Endodermal cell (in vitro differentiated cells): ENCODE results near the gene GAB2. TPM values are rescaled to one million over a fixed set of nuclear protein-coding genes. Genes with fewer than 3 reads are reported as not detected.

Experiments used
- DNase-seq: peaks from one replicate; pipeline ENCODE4 v3.0.0-alpha.2; 2017
- H3K27ac ChIP-seq: 2 replicates; pipeline ENCODE4 v1.5.1; 2013; ENCODE audit warnings: mild to moderate bottlenecking, low read depth, low read length, moderate library complexity
- H3K27me3 ChIP-seq: 2 replicates; pipeline ENCODE4 v1.6.1; 2013; ENCODE audit warnings: mild to moderate bottlenecking, low read length, moderate library complexity; ENCODE audit not compliant: insufficient read depth, control insufficient read depth, poor library complexity, severe bottlenecking
- H3K36me3 ChIP-seq: 2 replicates; pipeline ENCODE4 v1.7.0; 2013; ENCODE audit warnings: mild to moderate bottlenecking, low read length, moderate library complexity; ENCODE audit not compliant: control insufficient read depth, insufficient read depth
- H3K4me1 ChIP-seq: one replicate; pipeline ENCODE4 v1.7.0; 2013; ENCODE audit warnings: low read length; ENCODE audit not compliant: control insufficient read depth, insufficient read depth
- H3K4me3 ChIP-seq: 2 replicates; pipeline ENCODE4 v1.5.1; 2013; ENCODE audit warnings: mild to moderate bottlenecking, low read length, moderate library complexity
- H3K9ac ChIP-seq: 2 replicates; pipeline ENCODE4 v1.6.1; 2013; ENCODE audit warnings: mild to moderate bottlenecking, low read length, moderate library complexity; ENCODE audit not compliant: poor library complexity, severe bottlenecking; ENCODE audit errors: extremely low read depth
- H3K9me3 ChIP-seq: 2 replicates; pipeline ENCODE4 v1.6.1; 2013; ENCODE audit warnings: mild to moderate bottlenecking, low read length, moderate library complexity; ENCODE audit not compliant: control insufficient read depth
- H3K27ac Mint-ChIP-seq: 2 replicates; pipeline ENCODE4 v1.8.0; 2020; ENCODE audit warnings: mixed read lengths
- H3K27me3 Mint-ChIP-seq: 2 replicates; pipeline ENCODE4 v1.8.0; 2021; ENCODE audit warnings: mild to moderate bottlenecking, mixed read lengths; ENCODE audit not compliant: insufficient read depth
- H3K36me3 Mint-ChIP-seq: 2 replicates; pipeline ENCODE4 v1.8.0; 2020; ENCODE audit warnings: low read depth, mixed read lengths
- H3K4me1 Mint-ChIP-seq: 2 replicates; pipeline ENCODE4 v1.8.0; 2020; ENCODE audit warnings: mixed read lengths
- H3K4me3 Mint-ChIP-seq: 2 replicates; pipeline ENCODE4 v1.8.0; 2020; ENCODE audit warnings: mild to moderate bottlenecking, moderate library complexity, mixed read lengths
- H3K9me3 Mint-ChIP-seq: 2 replicates; pipeline ENCODE4 v1.8.0; 2020; ENCODE audit warnings: mild to moderate bottlenecking, mixed read lengths
- WGBS, 2 experiments: methylation state at CpG; one replicate each; pipeline versions ENCODE4 v1.1.5 to v1.1.7; 2013; ENCODE audit warnings: missing lambda C conversion rate in 2 of 2, mixed read lengths in 1 of 2; ENCODE audit not compliant: insufficient coverage in 1 of 2, insufficient read length in 1 of 2; 5-methylcytosine and 5-hydroxymethylcytosine counted together
- total RNA-seq, 2 donors: library from RNA; stranded (reverse); fragmentation: NEBNext Ultra II Directional in 1 of 2; extraction: Animal tissue kit (Norgen Biotek cat#: 25700) in 1 of 2; gene quantifications; 2 replicates in 1 of 2; 3 replicates in 1 of 2; pipeline ENCODE4 v1.2.1, GENCODE V29; 2021
- TF ChIP-seq, protein P1 (sequence below): fragments of 200-600 bp; sonication (generic); conservative IDR thresholded peaks from 2 replicates; pipeline ENCODE4 v1.5.0; 2021; ENCODE audit warnings: antibody characterized with exemption, mild to moderate bottlenecking

GAB2 gene
- total RNA-seq, 2 donors from 2014 or later = 26.9 to 62.8 TPM

- Histone ChIP-seq H3K4me3 (no peak overlapping the region), H3K27ac (no peak overlapping the region), H3K27me3 (no peaks in the 10 kb centered on the region), H3K9ac (no peak overlapping the region), H3K9me3 (no peaks in the 10 kb centered on the region), H3K36me3 (peaks cover 32% of the 10 kb centered on the region), H3K4me1 (peaks cover 20% of the 10 kb centered on the region)
- Mint-ChIP-seq H3K9me3 (no peaks in the 10 kb centered on the region), H3K27me3 (no peaks in the 10 kb centered on the region), H3K4me3 (no peak overlapping the region), H3K36me3 (peaks cover 32% of the 10 kb centered on the region), H3K27ac (no peak overlapping the region), H3K4me1 (peaks cover 18% of the 10 kb centered on the region)
- TF ChIP-seq, protein P1, sequence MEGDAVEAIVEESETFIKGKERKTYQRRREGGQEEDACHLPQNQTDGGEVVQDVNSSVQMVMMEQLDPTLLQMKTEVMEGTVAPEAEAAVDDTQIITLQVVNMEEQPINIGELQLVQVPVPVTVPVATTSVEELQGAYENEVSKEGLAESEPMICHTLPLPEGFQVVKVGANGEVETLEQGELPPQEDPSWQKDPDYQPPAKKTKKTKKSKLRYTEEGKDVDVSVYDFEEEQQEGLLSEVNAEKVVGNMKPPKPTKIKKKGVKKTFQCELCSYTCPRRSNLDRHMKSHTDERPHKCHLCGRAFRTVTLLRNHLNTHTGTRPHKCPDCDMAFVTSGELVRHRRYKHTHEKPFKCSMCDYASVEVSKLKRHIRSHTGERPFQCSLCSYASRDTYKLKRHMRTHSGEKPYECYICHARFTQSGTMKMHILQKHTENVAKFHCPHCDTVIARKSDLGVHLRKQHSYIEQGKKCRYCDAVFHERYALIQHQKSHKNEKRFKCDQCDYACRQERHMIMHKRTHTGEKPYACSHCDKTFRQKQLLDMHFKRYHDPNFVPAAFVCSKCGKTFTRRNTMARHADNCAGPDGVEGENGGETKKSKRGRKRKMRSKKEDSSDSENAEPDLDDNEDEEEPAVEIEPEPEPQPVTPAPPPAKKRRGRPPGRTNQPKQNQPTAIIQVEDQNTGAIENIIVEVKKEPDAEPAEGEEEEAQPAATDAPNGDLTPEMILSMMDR = no peak
- DNase-seq = no peak
- 85 to 98% methylated on average over 6 to 18 of the region's 18 CpGs for WGBS, 2 experiments
Measured at GRCh38 chr11:78209478-78209877, 208.1 kb downstream of the GAB2 start.

- 95 to 98% methylated on average over 16 of the region's 16 CpGs for WGBS, 2 experiments
- H3K27ac Mint-ChIP-seq = no peak overlapping the region
- no peaks in the 10 kb centered on the region for H3K9me3 ChIP-seq
Measured at GRCh38 chr11:78208257-78209165, 209.1 kb downstream of the GAB2 start.

GRCh38 chr11:78207532-78208256 is 209.9 kb downstream of the GAB2 start:
- WGBS, 2 experiments = 78% methylated on average over 6 to 11 of the region's 11 CpGs
- Histone ChIP-seq H3K9ac (no peak overlapping the region), H3K27ac (no peak overlapping the region), H3K4me3 (no peak overlapping the region), H3K27me3 (no peaks in the 10 kb centered on the region), H3K36me3 (peaks cover 23% of the 10 kb centered on the region), H3K9me3 (no peaks in the 10 kb centered on the region), H3K4me1 (peaks cover 20% of the 10 kb centered on the region)
- Mint-ChIP-seq H3K4me1 (peaks cover 18% of the 10 kb centered on the region), H3K27ac (no peak overlapping the region), H3K27me3 (no peaks in the 10 kb centered on the region), H3K4me3 (no peak overlapping the region), H3K36me3 (peaks cover 37% of the 10 kb centered on the region), H3K9me3 (no peaks in the 10 kb centered on the region)
- no peak for DNase-seq
- TF ChIP-seq, protein P1 = no peak

More at GRCh38 chr11:78208257-78209165, 209.1 kb downstream of the GAB2 start:
- H3K4me3 Mint-ChIP-seq = no peak overlapping the region
- DNase-seq = no peak
- H3K4me1 ChIP-seq = peaks cover 20% of the 10 kb centered on the region
- no peaks in the 10 kb centered on the region for H3K9me3 Mint-ChIP-seq
- H3K4me1 Mint-ChIP-seq = peaks cover 18% of the 10 kb centered on the region
- H3K27me3 Mint-ChIP-seq = no peaks in the 10 kb centered on the region
- no peak overlapping the region for H3K9ac ChIP-seq
- H3K4me3 ChIP-seq = no peak overlapping the region
- H3K36me3 Mint-ChIP-seq = peaks cover 32% of the 10 kb centered on the region
- peaks cover 23% of the 10 kb centered on the region for H3K36me3 ChIP-seq
- H3K27ac ChIP-seq = no peak overlapping the region
- H3K27me3 ChIP-seq = no peaks in the 10 kb centered on the region
- TF ChIP-seq, protein P1 = no peak
